Measurements from ENCODE around the gene EDN3.

EDN3 gene

DNA sequence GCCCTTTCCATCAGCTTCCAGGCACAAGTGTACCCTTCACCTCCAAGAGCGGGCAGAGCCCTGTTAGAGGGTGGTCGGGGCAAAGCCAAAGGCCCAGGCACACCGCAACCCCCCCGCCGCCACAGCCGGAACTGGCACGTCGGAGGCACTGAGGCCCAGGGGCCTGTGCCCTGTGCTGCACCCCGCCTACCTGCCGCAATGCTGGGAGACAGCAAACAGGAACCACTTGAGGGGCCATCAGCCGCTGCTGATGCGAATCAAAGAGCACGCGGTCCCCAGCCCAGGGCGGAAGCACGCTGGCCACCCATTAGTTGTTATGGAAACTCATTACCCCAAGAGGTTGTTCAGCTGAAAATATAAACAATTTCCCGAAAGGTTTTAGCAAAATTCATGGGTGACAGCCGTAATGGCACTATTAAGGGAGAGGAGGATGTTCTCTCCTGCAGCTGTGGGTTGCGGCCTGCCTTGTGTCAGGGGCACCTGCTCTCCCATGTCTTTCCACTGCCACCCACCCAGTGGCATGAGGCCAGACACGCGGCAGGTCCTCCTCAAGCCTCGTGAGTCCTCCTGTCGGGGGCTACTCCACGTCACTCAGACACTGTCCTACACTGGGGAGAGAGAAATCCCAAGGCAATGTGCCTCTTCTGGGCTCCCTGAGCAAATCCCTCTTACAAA, 65.3 kb downstream of the EDN3 start:
- DNase-seq (ENCODE audit: low spot score), result no peak

DNA sequence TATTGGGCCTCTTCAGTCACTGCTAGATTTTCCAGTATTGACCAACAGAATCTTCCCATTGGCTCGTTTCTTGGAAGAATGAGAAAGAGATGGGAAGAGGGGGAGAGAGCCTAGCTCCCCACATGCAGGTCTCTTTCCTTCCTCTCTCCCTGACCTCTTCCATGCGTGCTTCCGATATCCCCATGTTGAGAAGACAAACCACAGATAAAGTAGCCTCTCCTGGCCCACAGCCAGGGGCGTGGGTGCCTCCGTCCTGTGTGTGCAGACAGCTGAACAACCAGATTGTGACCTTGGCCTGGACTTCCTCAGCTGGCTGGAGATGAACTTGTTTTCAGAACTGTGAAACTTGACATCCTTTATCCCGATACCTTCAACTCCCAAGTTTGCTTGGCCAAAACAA, 71.0 kb downstream of the EDN3 start:
- no peak for DNase-seq (ENCODE audit: low spot score)

DNA sequence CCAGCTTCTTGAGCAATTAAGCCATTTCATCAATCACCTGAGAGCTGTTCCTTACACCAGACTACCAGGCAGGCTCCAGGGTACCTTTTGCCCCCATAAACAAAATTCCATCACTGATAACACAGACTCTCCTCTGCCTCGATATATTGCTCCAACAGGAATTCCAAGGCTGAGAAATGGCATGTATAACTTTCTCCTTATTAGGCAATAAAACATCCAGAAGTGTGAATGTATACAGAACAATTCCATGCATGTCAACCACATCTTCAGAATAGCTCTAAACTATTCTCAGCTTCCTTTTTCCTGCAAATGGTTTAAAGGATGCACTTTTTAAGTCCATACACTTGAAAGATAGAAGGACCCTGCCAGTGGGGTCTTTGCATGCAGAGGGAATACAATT, 73.8 kb downstream of the EDN3 start:
- no peak for DNase-seq (ENCODE audit: low spot score)

DNA sequence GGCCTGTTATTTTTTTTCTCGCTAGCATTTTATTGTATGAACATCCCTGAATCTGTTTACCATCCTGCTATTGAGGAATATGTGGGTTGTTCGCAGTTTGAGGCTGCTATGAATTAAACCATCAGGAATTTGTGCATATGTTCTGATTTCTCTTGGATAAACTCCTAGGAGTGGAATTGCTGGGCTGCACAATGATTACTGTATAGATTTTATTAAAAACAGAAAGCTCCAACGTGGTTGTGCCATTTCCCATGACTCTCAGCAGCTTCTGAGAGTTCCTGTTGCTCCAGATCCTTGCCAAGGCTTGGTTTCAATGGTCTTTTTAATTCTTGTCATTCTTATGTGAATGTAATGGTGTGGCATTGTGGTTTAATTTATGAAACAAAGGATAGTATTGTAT, 75.1 kb downstream of the EDN3 start:
- DNase-seq (ENCODE audit: low spot score), result no peak

Measured in CD4-positive, alpha-beta T cell treated with Interleukin-15 for 4 hours (primary cell).